Measurements from ENCODE around the gene DNAAF2. TPM values are rescaled to one million over a fixed set of nuclear protein-coding genes. Genes with fewer than 3 reads are reported as not detected.
"Not testable (repeated sequence)": the region's sequence is repeated elsewhere in the genome, so short reads cannot be mapped to it uniquely, and the experiment has no call there.

DNAAF2 gene
- total and polyA plus RNA-seq, 2 of the 13 experiments (the other 11 are each of a cell fraction or from before 2014, with no cell fraction given): 6.1 to 13.6 TPM

DNA sequence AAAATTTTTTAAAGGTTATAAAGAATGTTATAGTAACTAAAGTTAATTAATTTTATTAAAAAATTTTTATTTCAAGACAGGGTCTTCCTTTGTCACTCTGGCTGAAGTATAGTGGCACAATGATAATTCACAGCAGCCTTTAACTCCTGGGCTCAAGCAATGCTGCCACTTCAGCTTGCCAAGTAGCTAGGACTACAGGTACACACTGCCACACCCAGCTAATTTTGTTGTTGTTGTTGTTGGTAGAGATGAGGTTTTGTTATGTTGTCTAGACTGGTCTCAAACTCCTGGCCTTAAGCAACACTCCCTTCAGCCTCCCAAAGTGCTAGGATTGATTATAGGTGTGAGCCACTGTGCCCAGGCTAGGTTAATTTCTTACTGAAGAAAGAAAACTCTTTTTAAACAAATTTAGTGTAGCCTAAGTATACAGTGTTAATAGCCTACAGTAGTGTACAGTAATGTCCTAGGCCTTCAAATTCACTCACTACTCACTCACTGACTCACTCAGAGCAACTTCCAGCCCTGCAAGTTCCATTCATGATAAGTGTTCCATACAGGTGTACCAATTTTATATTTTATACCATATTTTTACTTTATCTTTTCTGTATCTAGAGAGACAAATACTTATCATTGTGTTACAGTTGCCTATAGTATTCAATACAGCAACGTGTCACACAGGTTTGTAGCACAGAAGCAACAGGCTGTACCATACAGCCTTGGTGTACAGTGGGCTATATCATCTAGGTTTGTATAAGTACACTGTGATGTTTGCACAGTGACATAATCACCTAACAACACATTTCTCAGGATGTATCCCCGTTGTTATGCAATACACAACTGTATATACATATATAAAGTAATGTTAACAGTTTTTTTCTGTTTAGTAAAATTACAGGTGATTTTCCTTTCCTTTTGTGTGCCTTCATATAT lies 24.7 kb upstream of the DNAAF2 start (continued):
- TF ChIP-seq SETDB1 (CRISPR knock-in tag; IDR thresholded peaks at IDR 0.05; ENCODE audit: borderline replicate concordance) (no peak), ZNF501 (CRISPR knock-in tag; IDR thresholded peaks at IDR 0.05) (no peak), CREM (IDR thresholded peaks at IDR 0.05) (peak; percentile 41; the same call in 1 of the 2 replicates), CREM (CRISPR knock-in tag; IDR thresholded peaks at IDR 0.05) (no peak), ZNF121 (CRISPR knock-in tag; IDR thresholded peaks at IDR 0.05) (no peak), ZNF484 (CRISPR knock-in tag; IDR thresholded peaks at IDR 0.05; ENCODE audit: borderline replicate concordance, low read depth) (no peak), CBX2 (IDR thresholded peaks at IDR 0.05; ENCODE audit: low read depth, low read length) (no peak), CBX2 (CRISPR knock-in tag; IDR thresholded peaks at IDR 0.05; ENCODE audit: low read depth) (no peak), ZBTB20 (CRISPR knock-in tag; IDR thresholded peaks at IDR 0.05; ENCODE audit: borderline replicate concordance, low read depth) (peak; percentile 98; the same call in 1 of the 2 replicates)
- TF ChIP-seq, protein P1, sequence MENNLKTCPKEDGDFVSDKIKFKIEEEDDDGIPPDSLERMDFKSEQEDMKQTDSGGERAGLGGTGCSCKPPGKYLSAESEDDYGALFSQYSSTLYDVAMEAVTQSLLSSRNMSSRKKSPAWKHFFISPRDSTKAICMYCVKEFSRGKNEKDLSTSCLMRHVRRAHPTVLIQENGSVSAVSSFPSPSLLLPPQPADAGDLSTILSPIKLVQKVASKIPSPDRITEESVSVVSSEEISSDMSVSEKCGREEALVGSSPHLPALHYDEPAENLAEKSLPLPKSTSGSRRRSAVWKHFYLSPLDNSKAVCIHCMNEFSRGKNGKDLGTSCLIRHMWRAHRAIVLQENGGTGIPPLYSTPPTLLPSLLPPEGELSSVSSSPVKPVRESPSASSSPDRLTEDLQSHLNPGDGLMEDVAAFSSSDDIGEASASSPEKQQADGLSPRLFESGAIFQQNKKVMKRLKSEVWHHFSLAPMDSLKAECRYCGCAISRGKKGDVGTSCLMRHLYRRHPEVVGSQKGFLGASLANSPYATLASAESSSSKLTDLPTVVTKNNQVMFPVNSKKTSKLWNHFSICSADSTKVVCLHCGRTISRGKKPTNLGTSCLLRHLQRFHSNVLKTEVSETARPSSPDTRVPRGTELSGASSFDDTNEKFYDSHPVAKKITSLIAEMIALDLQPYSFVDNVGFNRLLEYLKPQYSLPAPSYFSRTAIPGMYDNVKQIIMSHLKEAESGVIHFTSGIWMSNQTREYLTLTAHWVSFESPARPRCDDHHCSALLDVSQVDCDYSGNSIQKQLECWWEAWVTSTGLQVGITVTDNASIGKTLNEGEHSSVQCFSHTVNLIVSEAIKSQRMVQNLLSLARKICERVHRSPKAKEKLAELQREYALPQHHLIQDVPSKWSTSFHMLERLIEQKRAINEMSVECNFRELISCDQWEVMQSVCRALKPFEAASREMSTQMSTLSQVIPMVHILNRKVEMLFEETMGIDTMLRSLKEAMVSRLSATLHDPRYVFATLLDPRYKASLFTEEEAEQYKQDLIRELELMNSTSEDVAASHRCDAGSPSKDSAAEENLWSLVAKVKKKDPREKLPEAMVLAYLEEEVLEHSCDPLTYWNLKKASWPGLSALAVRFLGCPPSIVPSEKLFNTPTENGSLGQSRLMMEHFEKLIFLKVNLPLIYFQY (CRISPR knock-in tag; IDR thresholded peaks at IDR 0.05; ENCODE audit: borderline replicate concordance): no peak
- TF ChIP-seq, protein P2, sequence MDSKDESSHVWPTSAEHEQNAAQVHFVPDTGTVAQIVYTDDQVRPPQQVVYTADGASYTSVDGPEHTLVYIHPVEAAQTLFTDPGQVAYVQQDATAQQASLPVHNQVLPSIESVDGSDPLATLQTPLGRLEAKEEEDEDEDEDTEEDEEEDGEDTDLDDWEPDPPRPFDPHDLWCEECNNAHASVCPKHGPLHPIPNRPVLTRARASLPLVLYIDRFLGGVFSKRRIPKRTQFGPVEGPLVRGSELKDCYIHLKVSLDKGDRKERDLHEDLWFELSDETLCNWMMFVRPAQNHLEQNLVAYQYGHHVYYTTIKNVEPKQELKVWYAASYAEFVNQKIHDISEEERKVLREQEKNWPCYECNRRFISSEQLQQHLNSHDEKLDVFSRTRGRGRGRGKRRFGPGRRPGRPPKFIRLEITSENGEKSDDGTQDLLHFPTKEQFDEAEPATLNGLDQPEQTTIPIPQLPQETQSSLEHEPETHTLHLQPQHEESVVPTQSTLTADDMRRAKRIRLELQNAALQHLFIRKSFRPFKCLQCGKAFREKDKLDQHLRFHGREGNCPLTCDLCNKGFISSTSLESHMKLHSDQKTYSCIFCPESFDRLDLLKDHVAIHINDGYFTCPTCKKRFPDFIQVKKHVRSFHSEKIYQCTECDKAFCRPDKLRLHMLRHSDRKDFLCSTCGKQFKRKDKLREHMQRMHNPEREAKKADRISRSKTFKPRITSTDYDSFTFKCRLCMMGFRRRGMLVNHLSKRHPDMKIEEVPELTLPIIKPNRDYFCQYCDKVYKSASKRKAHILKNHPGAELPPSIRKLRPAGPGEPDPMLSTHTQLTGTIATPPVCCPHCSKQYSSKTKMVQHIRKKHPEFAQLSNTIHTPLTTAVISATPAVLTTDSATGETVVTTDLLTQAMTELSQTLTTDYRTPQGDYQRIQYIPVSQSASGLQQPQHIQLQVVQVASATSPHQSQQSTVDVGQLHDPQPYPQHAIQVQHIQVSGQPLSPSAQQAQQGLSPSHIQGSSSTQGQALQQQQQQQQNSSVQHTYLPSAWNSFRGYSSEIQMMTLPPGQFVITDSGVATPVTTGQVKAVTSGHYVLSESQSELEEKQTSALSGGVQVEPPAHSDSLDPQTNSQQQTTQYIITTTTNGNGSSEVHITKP (CRISPR knock-in tag; IDR thresholded peaks at IDR 0.05; ENCODE audit: low read depth): 0 out of 2 replicates have a peak, but pooled peaks have one; percentile 60

- CTCF ChIA-PET (ENCODE audit: low intra/inter-chr PET ratio, low total read pairs); intact Hi-C loops (cut with micrococcal nuclease; ENCODE audit: unreplicated experiment); POLR2A ChIA-PET; H4K20me1 ChIP-seq (ENCODE audit: insufficient read depth, low read length); H2AFZ ChIP-seq (ENCODE audit: low read length); H3K9ac ChIP-seq (ENCODE audit: insufficient read depth, low read depth, low read length); H3K79me2 ChIP-seq (ENCODE audit: insufficient read depth, low read length); in situ Hi-C loops (cut with HindIII; ENCODE audit: extremely low pct_ligation_motif_present, low pct_unique_long_range_greater_than_20kb); FAIRE-seq; H3K27ac ChIP-seq (ENCODE audit: extremely low read length, insufficient read depth, low read length); DNase-seq (ENCODE audit: low spot score); BruUV-seq (replicated peaks); ATAC-seq; H3K9me3 ChIP-seq (ENCODE audit: low read length); H3K4me3 ChIP-seq (replicated peaks in 1 of 3; ENCODE audit: insufficient read depth in 1 of 3, low read depth in 2 of 3, low read length in 3 of 3); H3K27me3 ChIP-seq (ENCODE audit: control insufficient read depth in 1 of 2, insufficient read depth in 2 of 2, low read length in 2 of 2); H3K4me2 ChIP-seq (ENCODE audit: low read depth, low read length): not testable (repeated sequence)
- Histone ChIP-seq H3K4me1 (ENCODE audit: insufficient read depth, low read length) (peaks cover 16% of the 10 kb centered on the region), H3K36me3 (replicated peaks in 1 of 2; ENCODE audit: control insufficient read depth in 1 of 2, insufficient read depth in 2 of 2, low read length in 2 of 2) (peaks cover 0 to 13% of the 10 kb centered on the region in 2 experiments; a peak in 2 of 5 replicates)
- 93% methylated on average over 6 of the region's 6 CpGs for WGBS (ENCODE audit: low lambda C conversion rate)
Measured at GRCh38 chr14:49657500-49657899, 22.5 kb upstream of the DNAAF2 start.
